CD4-positive, alpha-beta T cell treated with Interleukin-15 for 4 hours (primary cell): ENCODE measurements around the gene BCL7A.
"Not testable (repeated sequence)": the region's sequence is repeated elsewhere in the genome, so short reads cannot be mapped to it uniquely, and the experiment has no call there.

ENCODE experiments used
- DNase-seq: peaks from one replicate; pipeline ENCODE4 v3.0.0-alpha.2; 2020; ENCODE audit warnings: low spot score

BCL7A gene

GRCh38 chr12:122094735-122095631, 73.3 kb downstream of the BCL7A start:
- no peak for DNase-seq

DNA sequence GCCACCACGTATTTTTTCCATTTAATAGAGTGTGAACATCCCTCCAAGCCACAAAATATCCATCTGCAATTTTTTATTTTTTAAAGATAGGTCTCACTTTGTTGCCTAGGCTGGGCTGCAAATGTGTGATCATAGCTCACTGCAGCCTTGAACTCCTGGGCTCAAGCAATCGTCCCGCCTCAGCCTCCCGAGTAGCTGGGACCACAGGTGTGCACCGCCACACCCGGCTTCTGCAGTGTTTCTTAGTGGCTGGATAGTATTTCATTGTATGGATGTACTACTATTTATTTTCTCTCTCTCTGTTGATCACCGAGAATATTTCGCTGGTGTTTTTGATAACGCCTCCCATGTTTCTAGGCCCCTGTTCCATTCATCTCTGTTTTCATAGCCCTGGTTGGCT, 74.3 kb downstream of the BCL7A start:
- no peak for DNase-seq

- DNase-seq, result no peak
Observed at GRCh38 chr12:122096591-122097149, 75.0 kb downstream of the BCL7A start.

DNA sequence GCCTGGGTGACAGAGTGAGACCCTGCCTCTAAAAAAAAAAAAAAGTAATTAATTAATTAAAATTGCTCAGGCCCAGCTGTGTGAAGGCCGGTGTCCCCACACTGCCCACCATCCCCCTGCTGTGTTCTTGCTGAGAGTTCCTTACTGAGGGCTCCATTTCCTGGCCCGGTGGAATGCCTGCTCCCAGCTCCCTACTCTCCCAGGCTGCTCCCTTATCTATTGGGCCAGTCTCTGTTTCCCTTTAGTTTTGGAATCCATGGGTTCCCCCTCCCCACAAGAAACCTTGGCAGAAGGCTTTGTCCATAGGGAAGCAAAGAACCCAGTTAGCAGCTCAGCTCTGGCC, 75.9 kb downstream of the BCL7A start:
- no peak for DNase-seq

DNA sequence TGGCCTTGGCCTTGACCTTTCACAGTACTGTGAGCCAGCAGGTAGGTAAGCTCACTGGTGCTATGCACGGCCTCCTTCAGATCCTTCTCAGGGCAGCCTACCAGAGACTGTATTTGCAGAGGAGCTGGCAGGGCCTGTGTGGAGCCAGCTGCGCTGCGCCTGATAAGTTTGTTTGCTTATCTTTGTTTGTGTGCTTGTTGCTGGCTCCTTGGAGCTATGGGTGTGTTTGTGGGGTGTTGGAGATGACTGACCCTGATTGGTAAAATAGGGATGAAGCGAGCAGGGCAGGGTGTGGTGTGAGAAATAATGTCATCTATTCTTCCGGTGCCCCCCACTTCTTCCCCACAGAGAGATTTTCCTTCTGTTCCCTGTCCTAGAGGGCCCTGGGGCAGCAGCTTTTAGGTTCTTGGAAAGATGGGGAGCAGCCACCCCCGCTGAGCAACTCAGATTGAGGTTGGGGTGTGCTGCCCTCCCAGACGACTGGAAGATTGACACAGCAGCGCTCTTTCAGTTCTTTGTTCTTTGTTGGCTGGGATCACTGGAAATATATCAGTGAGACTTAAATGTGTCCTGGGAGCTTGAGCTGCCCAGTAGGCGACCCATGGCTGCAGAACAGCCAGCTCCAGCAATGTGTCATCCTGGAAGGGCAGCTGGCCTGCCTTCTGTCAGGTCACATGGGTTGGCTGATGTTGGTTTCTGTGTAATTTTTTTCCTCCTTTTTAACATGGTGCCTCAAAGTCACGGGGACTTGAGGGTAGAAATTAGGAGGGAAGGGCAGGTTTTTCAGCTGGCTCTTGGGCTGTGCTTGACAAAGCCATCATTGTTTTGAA, 76.5 kb downstream of the BCL7A start:
- no peak for DNase-seq

DNA sequence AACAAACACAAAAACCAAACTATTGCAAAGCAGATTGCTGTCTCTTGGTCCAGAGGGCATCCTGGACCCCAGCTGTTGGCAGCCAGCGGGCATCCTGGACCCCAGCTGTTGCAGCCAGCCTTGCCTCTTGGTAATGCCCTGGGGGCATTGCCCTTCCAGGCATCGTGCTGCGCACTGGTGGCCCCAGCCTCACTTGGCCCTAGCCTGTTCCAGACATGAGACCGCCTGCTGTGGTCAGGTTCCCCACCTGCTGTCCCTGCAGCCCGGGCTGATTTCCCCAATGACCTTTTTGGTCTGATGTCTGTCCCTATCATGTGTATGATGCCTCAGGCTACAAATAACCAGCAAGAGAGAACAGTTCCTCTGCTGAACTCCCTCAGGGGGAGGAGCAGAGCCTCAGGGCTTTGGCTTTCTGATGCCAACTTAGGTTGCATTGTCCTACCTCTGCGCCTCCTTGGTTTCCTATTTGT, 77.6 kb downstream of the BCL7A start:
- no peak for DNase-seq

DNA sequence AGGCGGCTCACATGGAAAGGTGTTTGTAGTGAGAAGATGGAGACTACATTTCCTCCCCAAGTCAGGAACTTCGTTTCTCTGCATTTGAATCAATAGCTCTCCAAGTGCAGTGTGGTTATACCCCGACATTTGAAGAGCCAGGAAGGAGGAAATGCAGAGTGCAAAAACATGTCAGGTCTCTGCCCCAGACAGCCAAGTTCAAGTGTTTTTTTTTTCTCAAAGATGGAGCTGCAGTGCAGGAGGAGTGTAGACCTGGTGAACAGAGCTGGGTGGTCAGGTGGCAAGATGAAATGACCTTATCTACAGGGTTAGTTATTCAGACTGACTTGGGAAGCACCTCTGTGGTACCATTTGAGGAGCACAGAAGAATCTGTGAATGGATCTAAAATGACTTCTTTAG, 78.2 kb downstream of the BCL7A start:
- no peak for DNase-seq

- no peak for DNase-seq
Observed at GRCh38 chr12:122100568-122100967, 78.9 kb downstream of the BCL7A start.

DNA sequence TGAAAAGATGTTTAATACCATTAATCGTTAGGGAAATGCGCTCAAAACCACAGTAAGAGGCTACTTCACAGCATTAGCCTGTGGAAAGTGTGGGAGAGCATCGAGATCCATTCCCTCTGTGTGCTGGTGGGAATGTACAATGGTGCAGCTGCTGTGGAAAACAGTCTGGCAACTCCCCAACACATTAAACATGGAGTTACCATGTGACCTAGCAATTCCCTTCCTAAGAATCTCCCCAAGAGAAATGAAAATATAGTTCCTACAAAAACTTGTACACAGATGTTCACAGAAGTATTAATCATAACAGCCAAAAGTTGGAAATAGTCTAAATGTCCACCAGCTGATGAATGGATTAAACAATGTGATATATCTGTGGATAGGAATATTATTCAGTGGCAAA, 80.6 kb downstream of the BCL7A start:
- DNase-seq, result no peak

GRCh38 chr12:122104844-122105243, 83.2 kb downstream of the BCL7A start:
- no peak for DNase-seq

DNA sequence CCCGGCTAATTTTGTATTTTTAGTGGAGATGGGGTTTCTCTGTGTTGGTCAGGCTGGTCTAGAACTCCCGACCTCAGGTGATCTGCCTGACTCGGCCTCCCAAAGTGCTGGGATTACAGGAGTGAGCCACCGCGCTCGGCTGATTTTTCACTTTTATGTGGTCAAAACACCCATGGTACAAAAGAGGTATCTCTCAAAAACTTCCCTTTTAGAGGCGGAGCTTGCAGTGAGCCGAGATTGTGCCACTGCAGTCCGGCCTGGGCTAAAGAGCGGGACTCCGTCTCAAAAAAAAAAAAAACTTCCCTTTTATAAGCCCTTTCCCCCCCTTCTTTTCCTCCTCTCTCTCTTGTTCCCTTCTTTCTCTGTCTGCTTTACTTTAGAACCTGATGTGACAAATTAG, 83.8 kb downstream of the BCL7A start:
- DNase-seq, result not testable (repeated sequence)

- DNase-seq, result no peak
Observed at GRCh38 chr12:122106843-122107242, 85.2 kb downstream of the BCL7A start.

GRCh38 chr12:122107261-122107660, 85.6 kb downstream of the BCL7A start:
- no peak for DNase-seq

DNA sequence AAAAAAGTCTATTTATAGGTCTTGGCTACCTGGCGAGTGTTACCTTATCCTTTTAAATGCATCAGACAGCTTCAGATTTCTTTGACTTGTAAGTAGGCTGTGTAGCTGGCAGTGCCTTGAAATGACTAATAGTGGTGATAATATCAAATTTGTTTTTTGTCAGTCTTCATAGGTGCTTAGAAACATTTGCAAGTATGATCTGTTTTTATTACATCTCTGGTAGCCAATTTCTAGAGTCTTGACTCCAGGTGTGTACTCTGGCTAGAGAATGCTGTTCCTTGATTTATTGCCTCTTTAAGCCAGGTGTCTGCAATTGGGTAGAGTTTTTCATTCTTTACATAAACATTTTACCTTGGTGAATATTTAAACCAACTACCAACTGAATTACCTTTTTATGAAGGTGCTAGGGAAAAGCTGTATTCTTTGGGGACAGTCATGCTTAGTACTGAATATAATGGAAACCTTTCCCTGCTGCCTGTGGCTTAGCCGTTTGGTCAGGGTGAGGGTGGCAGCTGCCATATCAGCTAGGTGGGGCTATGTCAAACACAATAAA, 89.5 kb downstream of the BCL7A start:
- no peak for DNase-seq
